Naive thymus-derived CD4-positive, alpha-beta T cell (primary cell): ENCODE measurements around the gene CCDC12. TPM values are rescaled to one million over a fixed set of nuclear protein-coding genes. Genes with fewer than 3 reads are reported as not detected.

Source experiments
- ATAC-seq: fragments of 150-1000 bp; cut with Tn5 transposase; 2 replicates; pipeline ENCODE4 v1.10.0; 2021; ENCODE audit warnings: mild to moderate bottlenecking, moderate library complexity
- CTCF ChIA-PET: fragments of 350-600 bp; sonication (Branson Sonifier 250); formaldehyde crosslinking; loops from one replicate; lab custom pipeline; 2021; ENCODE audit warnings: antibody characterized with exemption; lab: Charles Lee
- POLR2A ChIA-PET: fragments of 350-600 bp; sonication (Branson Sonifier 250); formaldehyde crosslinking; loops from one replicate; lab custom pipeline; 2021; ENCODE audit warnings: antibody characterized with exemption, inconsistent platforms; lab: Charles Lee
- DNase-seq, 9 donors: peaks; one replicate each; pipeline versions ENCODE4 v3.0.0 to v3.0.0-alpha.2; 2020 to 2022; ENCODE audit warnings: mixed read lengths in 1 of 9
- H3K27ac ChIP-seq: one replicate; pipeline ENCODE4 v1.7.0; 2013; ENCODE audit warnings: mild to moderate bottlenecking, low read depth, low read length, moderate library complexity
- H3K27me3 ChIP-seq, 2 donors: one replicate each; pipeline ENCODE4 v1.7.0; 2013; ENCODE audit warnings: low read length in 2 of 2, mild to moderate bottlenecking in 2 of 2, moderate library complexity in 2 of 2; ENCODE audit not compliant: control insufficient read depth in 2 of 2, insufficient read depth in 2 of 2
- H3K36me3 ChIP-seq, 3 experiments: 1 replicate in 2 of 3; 2 replicates in 1 of 3; pipeline ENCODE4 v1.7.0; 2013; ENCODE audit warnings: low read length in 3 of 3, mild to moderate bottlenecking in 3 of 3, moderate library complexity in 1 of 3; ENCODE audit not compliant: insufficient read depth in 3 of 3, control insufficient read depth in 2 of 3
- H3K4me1 ChIP-seq, 2 donors: one replicate each; pipeline ENCODE4 v1.7.0; 2013; ENCODE audit warnings: low read length in 2 of 2, mild to moderate bottlenecking in 2 of 2, moderate library complexity in 1 of 2; ENCODE audit not compliant: control insufficient read depth in 2 of 2, insufficient read depth in 2 of 2
- H3K4me3 ChIP-seq: 2 replicates; pipeline ENCODE4 v1.7.0; 2013; ENCODE audit warnings: mild to moderate bottlenecking, low read length
- H3K9me3 ChIP-seq, 3 experiments: 1 replicate in 2 of 3; 2 replicates in 1 of 3; pipeline ENCODE4 v1.7.0; 2013; ENCODE audit warnings: low read length in 3 of 3; ENCODE audit not compliant: control insufficient read depth in 2 of 3
- H3K27ac Mint-ChIP-seq, 9 donors: one replicate each; pipeline ENCODE4 v1.8.0; 2020 to 2022; ENCODE audit warnings: mixed read lengths in 9 of 9, mild to moderate bottlenecking in 8 of 9, moderate library complexity in 5 of 9, inconsistent platforms in 2 of 9
- H3K27me3 Mint-ChIP-seq, 5 donors: one replicate each; pipeline ENCODE4 v1.8.0; 2021 to 2022; ENCODE audit warnings: mixed read lengths in 5 of 5, mild to moderate bottlenecking in 1 of 5
- H3K36me3 Mint-ChIP-seq, 5 donors: one replicate each; pipeline ENCODE4 v1.8.0; 2020 to 2022; ENCODE audit warnings: mixed read lengths in 5 of 5, mild to moderate bottlenecking in 3 of 5, inconsistent platforms in 1 of 5
- H3K4me1 Mint-ChIP-seq, 7 donors: one replicate each; pipeline ENCODE4 v1.8.0; 2020 to 2022; ENCODE audit warnings: mixed read lengths in 7 of 7, mild to moderate bottlenecking in 3 of 7, inconsistent platforms in 1 of 7
- H3K4me3 Mint-ChIP-seq, 10 donors: one replicate each; pipeline ENCODE4 v1.8.0; 2020 to 2022; ENCODE audit warnings: mild to moderate bottlenecking in 10 of 10, mixed read lengths in 10 of 10, moderate library complexity in 6 of 10, inconsistent platforms in 2 of 10
- H3K9me3 Mint-ChIP-seq, 11 donors: one replicate each; pipeline ENCODE4 v1.8.0; 2020 to 2022; ENCODE audit warnings: mixed read lengths in 11 of 11, mild to moderate bottlenecking in 4 of 11, inconsistent platforms in 1 of 11, moderate library complexity in 1 of 11
- intact Hi-C, 2 donors: fragments of 100-400 bp; cut with micrococcal nuclease; formaldehyde crosslinking; loops; one replicate each; pipeline ENCODE4 v1.15.1; 2023
- polyA plus RNA-seq, 2 donors: library from polyadenylated mRNA; unstranded; fragments of 300-500 nt; fragmentation: Illumina TruSeq; gene quantifications; one replicate each; pipeline ENCODE4 v1.2.3, GENCODE V29; 2021
- total RNA-seq, 6 experiments: library from RNA in 5 of 6; stranded (reverse) in 5 of 6; gene quantifications; 1 replicate in 5 of 6; 2 replicates in 1 of 6; pipeline ENCODE4 v1.2.3 and lab custom pipeline; 2021 to 2026

The CCDC12 gene
- total and polyA plus RNA-seq, 7 experiments from 2014 or later = 51.6 to 115 (median 60.2) TPM

GRCh38 chr3:46909535-46910161, 66.9 kb downstream of the CCDC12 start:
- ATAC-seq (peak; percentile 89), DNase-seq (peak; percentile 42 to 76 (median 64))
- H3K27ac ChIP-seq = no peak overlapping the region
- Mint-ChIP-seq H3K27me3 (no peaks in the 10 kb centered on the region), H3K9me3 (no peaks in the 10 kb centered on the region), H3K36me3 (peaks cover 0 to 5% (median 0%) of the 10 kb centered on the region in 5 donors), H3K27ac (peak overlapping the region in 1 of 9 donors; percentile 6), H3K4me1 (peaks cover 8 to 19% (median 17%) of the 10 kb centered on the region in 7 donors), H3K4me3 (no peak overlapping the region)
- no peak overlapping the region for H3K4me3 ChIP-seq
- no peaks in the 10 kb centered on the region for H3K9me3 ChIP-seq
- H3K27me3 ChIP-seq = no peaks in the 10 kb centered on the region
- POLR2A ChIA-PET = no interaction called here
- intact Hi-C loops = loop anchor here (1.0 to 10.0 kb wide), 6 partner anchors 43 to 415 kb away; no protein-coding TSS in a partner anchor
- CTCF ChIA-PET = interaction anchor here (0.6 to 1.7 kb wide), 8 partner anchors 9 to 262 kb away, joined by 3 to 9 read pairs (median 4); no protein-coding TSS in a partner anchor
- peaks cover 11 to 17% of the 10 kb centered on the region in 2 donors for H3K4me1 ChIP-seq
- no peaks in the 10 kb centered on the region for H3K36me3 ChIP-seq

DNA sequence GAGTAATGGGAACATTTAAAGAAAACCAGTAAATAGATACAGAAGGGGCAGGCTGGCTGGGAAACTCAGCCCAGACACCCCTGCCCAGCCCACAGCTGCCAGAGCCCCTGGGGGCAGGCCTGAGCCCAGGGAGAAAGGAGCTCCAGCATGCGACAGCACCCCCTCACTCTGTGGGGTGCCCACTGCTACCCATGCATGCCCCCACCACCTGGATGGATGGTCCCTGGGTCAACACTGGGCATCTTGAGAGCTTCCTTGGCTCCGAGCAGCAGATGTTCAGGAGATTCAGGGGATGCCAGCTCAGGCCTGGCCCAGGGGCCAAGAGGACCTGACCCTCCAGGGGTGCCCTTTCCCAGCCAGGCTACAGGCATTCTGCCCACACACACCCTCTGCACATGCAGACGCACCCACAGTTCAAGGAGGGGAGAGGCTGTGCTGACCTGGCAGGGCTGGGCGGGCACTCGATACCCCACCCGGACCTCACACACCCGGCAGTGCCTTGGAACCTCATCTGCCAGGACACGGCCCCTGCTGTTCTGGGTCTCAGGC, 67.5 kb downstream of the CCDC12 start:
- intact Hi-C loops = loop anchor here (1.0 kb wide), 5 partner anchors 43 to 246 kb away; no protein-coding TSS in a partner anchor
- Histone ChIP-seq H3K4me3 (no peak overlapping the region), H3K27ac (no peak overlapping the region), H3K4me1 (peaks cover 11 to 17% of the 10 kb centered on the region in 2 donors), H3K9me3 (no peaks in the 10 kb centered on the region), H3K27me3 (no peaks in the 10 kb centered on the region), H3K36me3 (no peaks in the 10 kb centered on the region)
- ChIA-PET CTCF (interaction anchor here (0.6 to 1.7 kb wide), 7 partner anchors 9 to 262 kb away, joined by 3 to 9 read pairs (median 4); no protein-coding TSS in a partner anchor), POLR2A (no interaction called here)
- H3K4me1 Mint-ChIP-seq = peaks cover 8 to 17% (median 16%) of the 10 kb centered on the region in 7 donors
- DNase-seq = peak in 1 of 9 donors; percentile 16
- H3K9me3 Mint-ChIP-seq = no peaks in the 10 kb centered on the region
- ATAC-seq = no peak
- H3K36me3 Mint-ChIP-seq = peaks cover 0 to 5% (median 0%) of the 10 kb centered on the region in 5 donors
- no peak overlapping the region for H3K4me3 Mint-ChIP-seq
- H3K27ac Mint-ChIP-seq = peak overlapping the region in 1 of 9 donors; percentile 6
- no peaks in the 10 kb centered on the region for H3K27me3 Mint-ChIP-seq

DNA sequence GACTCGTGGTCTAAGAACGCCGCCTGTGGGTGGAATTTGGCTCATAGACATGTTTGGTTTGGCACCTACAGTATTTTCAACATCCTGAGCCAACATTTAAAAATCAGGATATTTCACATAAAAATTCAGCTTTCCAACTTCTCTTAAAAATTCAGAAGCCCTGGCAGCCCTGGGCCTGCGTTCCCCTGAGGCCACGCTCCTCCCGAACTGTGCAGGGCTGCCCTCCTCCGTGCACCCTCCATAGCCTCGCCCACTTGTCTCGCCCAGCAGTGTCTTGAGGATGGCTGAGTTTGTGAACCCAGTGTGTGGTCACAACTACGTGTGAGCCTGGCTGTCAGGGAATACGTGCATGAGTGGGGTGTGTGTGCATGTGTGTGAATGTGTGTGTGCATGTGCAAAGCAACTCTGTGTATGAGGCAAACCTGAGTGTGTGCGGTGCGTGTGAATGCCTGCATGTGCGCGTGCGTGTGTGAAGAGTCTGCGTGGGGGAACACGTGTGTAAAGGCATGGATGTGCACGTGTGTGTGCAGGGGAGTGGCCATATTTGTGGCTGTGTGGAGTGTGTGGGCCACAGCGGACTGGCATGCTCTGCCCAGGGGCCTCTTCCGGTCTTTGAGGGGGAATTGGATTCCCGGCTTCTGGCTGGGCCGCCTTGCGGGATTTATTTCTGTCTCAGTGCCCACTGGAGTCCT, 68.1 kb downstream of the CCDC12 start:
- Mint-ChIP-seq H3K27me3 (no peaks in the 10 kb centered on the region), H3K27ac (no peak overlapping the region), H3K9me3 (no peaks in the 10 kb centered on the region), H3K4me3 (no peak overlapping the region), H3K4me1 (peaks cover 5 to 11% (median 9%) of the 10 kb centered on the region in 7 donors), H3K36me3 (peaks cover 0 to 3% (median 0%) of the 10 kb centered on the region in 5 donors)
- intact Hi-C loops = no loop called here
- no peak overlapping the region for H3K4me3 ChIP-seq
- CTCF ChIA-PET = interaction anchor here (0.8 to 1.7 kb wide), 4 partner anchors 8 to 205 kb away, joined by 3 to 8 read pairs (median 4); no protein-coding TSS in a partner anchor
- no peaks in the 10 kb centered on the region for H3K9me3 ChIP-seq
- no peaks in the 10 kb centered on the region for H3K27me3 ChIP-seq
- POLR2A ChIA-PET = no interaction called here
- peaks cover 10 to 11% of the 10 kb centered on the region in 2 donors for H3K4me1 ChIP-seq
- no peak overlapping the region for H3K27ac ChIP-seq
- DNase-seq (no peak), ATAC-seq (no peak)
- H3K36me3 ChIP-seq = no peaks in the 10 kb centered on the region

DNA sequence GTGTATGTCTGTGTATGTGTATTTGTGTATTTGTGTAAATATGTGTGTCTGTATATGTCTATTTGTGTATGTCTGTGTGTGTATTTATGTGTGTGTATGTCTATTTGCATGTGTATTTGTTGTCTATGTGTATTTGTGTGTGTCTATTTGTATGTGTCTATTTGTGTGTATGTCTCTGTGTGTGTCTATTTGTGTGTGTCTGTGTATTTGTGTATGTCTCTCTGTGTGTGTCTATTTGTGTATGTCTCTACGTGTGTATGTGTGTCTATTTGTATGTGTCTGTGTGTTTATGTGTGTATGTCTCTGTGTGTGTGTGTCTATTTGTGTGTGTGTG, 68.6 kb downstream of the CCDC12 start:
- Mint-ChIP-seq H3K36me3 (peaks cover 0 to 2% (median 0%) of the 10 kb centered on the region in 5 donors), H3K9me3 (no peaks in the 10 kb centered on the region), H3K27ac (no peak overlapping the region), H3K4me3 (no peak overlapping the region), H3K27me3 (no peaks in the 10 kb centered on the region), H3K4me1 (peaks cover 3 to 6% (median 5%) of the 10 kb centered on the region in 7 donors)
- ChIA-PET POLR2A (no interaction called here), CTCF (no interaction called here)
- no peaks in the 10 kb centered on the region for H3K9me3 ChIP-seq
- intact Hi-C loops = no loop called here
- H3K27me3 ChIP-seq = no peaks in the 10 kb centered on the region
- ATAC-seq (no peak), DNase-seq (no peak)
- H3K4me3 ChIP-seq = no peak overlapping the region
- peaks cover 5 to 10% of the 10 kb centered on the region in 2 donors for H3K4me1 ChIP-seq
- no peaks in the 10 kb centered on the region for H3K36me3 ChIP-seq
- H3K27ac ChIP-seq = no peak overlapping the region

GRCh38 chr3:46907271-46907670, 69.3 kb downstream of the CCDC12 start:
- H3K4me3 ChIP-seq = no peak overlapping the region
- ChIA-PET CTCF (no interaction called here), POLR2A (no interaction called here)
- no peak overlapping the region for H3K4me3 Mint-ChIP-seq
- H3K27ac ChIP-seq = no peak overlapping the region
- peaks cover 5 to 10% of the 10 kb centered on the region in 2 donors for H3K4me1 ChIP-seq
- H3K9me3 Mint-ChIP-seq = no peaks in the 10 kb centered on the region
- no peak overlapping the region for H3K27ac Mint-ChIP-seq
- intact Hi-C loops = no loop called here
- H3K4me1 Mint-ChIP-seq = peaks cover 3 to 6% (median 5%) of the 10 kb centered on the region in 7 donors
- DNase-seq (no peak), ATAC-seq (no peak)
- no peaks in the 10 kb centered on the region for H3K36me3 ChIP-seq
- H3K27me3 ChIP-seq = no peaks in the 10 kb centered on the region
- no peaks in the 10 kb centered on the region for H3K9me3 ChIP-seq
- no peaks in the 10 kb centered on the region for H3K27me3 Mint-ChIP-seq
- peaks cover 0 to under 1% (median 0%) of the 10 kb centered on the region in 5 donors for H3K36me3 Mint-ChIP-seq

GRCh38 chr3:46906471-46907058, 70.0 kb downstream of the CCDC12 start:
- POLR2A ChIA-PET = no interaction called here

More at GRCh38 chr3:46906471-46907058, 70.0 kb downstream of the CCDC12 start:
- H3K9me3 Mint-ChIP-seq = no peaks in the 10 kb centered on the region
- intact Hi-C loops = no loop called here
- no peak overlapping the region for H3K27ac Mint-ChIP-seq
- no peaks in the 10 kb centered on the region for H3K9me3 ChIP-seq
- CTCF ChIA-PET = no interaction called here
- H3K27me3 Mint-ChIP-seq = no peaks in the 10 kb centered on the region
- ATAC-seq (no peak), DNase-seq (no peak)
- H3K4me3 Mint-ChIP-seq = no peak overlapping the region
- peaks cover 3 to 6% (median 5%) of the 10 kb centered on the region in 7 donors for H3K4me1 Mint-ChIP-seq
- no peaks in the 10 kb centered on the region for H3K36me3 Mint-ChIP-seq
- peaks cover 5 to 10% of the 10 kb centered on the region in 2 donors for H3K4me1 ChIP-seq
- H3K4me3 ChIP-seq = no peak overlapping the region
- no peaks in the 10 kb centered on the region for H3K36me3 ChIP-seq
- no peaks in the 10 kb centered on the region for H3K27me3 ChIP-seq
- H3K27ac ChIP-seq = no peak overlapping the region
